ENCODE measurements around the gene NMRAL1. TPM values are rescaled to one million over a fixed set of nuclear protein-coding genes. Genes with fewer than 3 reads are reported as not detected.

The NMRAL1 gene
- total RNA-seq, 1 donor from 2014 or later = 48.7 TPM

- no peak overlapping the region for H3K27ac Mint-ChIP-seq
These were observed 21.3 kb upstream of the NMRAL1 start for GRCh38 chr16:4495766-4496165.

GRCh38 chr16:4494746-4495490 is 20.5 kb upstream of the NMRAL1 start:
- Mint-ChIP-seq H3K9me3 (ENCODE audit: low read depth) (no peaks in the 10 kb centered on the region), H3K4me3 (ENCODE audit: low read depth) (no peak overlapping the region), H3K4me1 (ENCODE audit: low read depth) (peaks cover 7% of the 10 kb centered on the region), H3K36me3 (ENCODE audit: insufficient read depth) (no peaks in the 10 kb centered on the region), H3K27me3 (no peaks in the 10 kb centered on the region), H3K27ac (no peak overlapping the region)
- no peak for TF ChIP-seq CTCF (IDR thresholded peaks at IDR 0.05; ENCODE audit: unreplicated experiment)
- DNase-seq (ENCODE audit: low spot score, unreplicated experiment) = no peak

More at GRCh38 chr16:4495766-4496165, 21.3 kb upstream of the NMRAL1 start:
- Mint-ChIP-seq H3K36me3 (ENCODE audit: insufficient read depth) (no peaks in the 10 kb centered on the region), H3K4me1 (ENCODE audit: low read depth) (peaks cover 14% of the 10 kb centered on the region), H3K4me3 (ENCODE audit: low read depth) (no peak overlapping the region), H3K9me3 (ENCODE audit: low read depth) (no peaks in the 10 kb centered on the region), H3K27me3 (no peaks in the 10 kb centered on the region)
- no peak for DNase-seq (ENCODE audit: low spot score, unreplicated experiment)
- TF ChIP-seq CTCF (IDR thresholded peaks at IDR 0.05; ENCODE audit: unreplicated experiment) = no peak

- Mint-ChIP-seq H3K36me3 (ENCODE audit: insufficient read depth) (peaks cover 2% of the 10 kb centered on the region), H3K9me3 (ENCODE audit: low read depth) (no peaks in the 10 kb centered on the region), H3K27me3 (no peaks in the 10 kb centered on the region), H3K4me3 (ENCODE audit: low read depth) (no peak overlapping the region), H3K27ac (no peak overlapping the region), H3K4me1 (ENCODE audit: low read depth) (peaks cover 12% of the 10 kb centered on the region)
- no peak for TF ChIP-seq CTCF (IDR thresholded peaks at IDR 0.05; ENCODE audit: unreplicated experiment)
- no peak for DNase-seq (ENCODE audit: low spot score, unreplicated experiment)
These were observed 17.5 kb upstream of the NMRAL1 start for GRCh38 chr16:4491898-4492297.

- peaks cover 16% of the 10 kb centered on the region for H3K4me1 Mint-ChIP-seq (ENCODE audit: low read depth)
- no peak overlapping the region for H3K4me3 Mint-ChIP-seq (ENCODE audit: low read depth)
- no peak for TF ChIP-seq CTCF (IDR thresholded peaks at IDR 0.05; ENCODE audit: unreplicated experiment)
- peaks cover 5% of the 10 kb centered on the region for H3K36me3 Mint-ChIP-seq (ENCODE audit: insufficient read depth)
- no peaks in the 10 kb centered on the region for H3K9me3 Mint-ChIP-seq (ENCODE audit: low read depth)
- peak overlapping the region; percentile 16 for H3K27ac Mint-ChIP-seq
- DNase-seq (ENCODE audit: low spot score, unreplicated experiment) = no peak
- no peaks in the 10 kb centered on the region for H3K27me3 Mint-ChIP-seq
These were observed 14.6 kb upstream of the NMRAL1 start for GRCh38 chr16:4489030-4489429.

GRCh38 chr16:4488499-4488967 is 14.1 kb upstream of the NMRAL1 start:
- DNase-seq (ENCODE audit: low spot score, unreplicated experiment) = no peak
- H3K4me3 Mint-ChIP-seq (ENCODE audit: low read depth) = no peak overlapping the region
- H3K9me3 Mint-ChIP-seq (ENCODE audit: low read depth) = no peaks in the 10 kb centered on the region
- peaks cover 16% of the 10 kb centered on the region for H3K4me1 Mint-ChIP-seq (ENCODE audit: low read depth)
- H3K27ac Mint-ChIP-seq = peak overlapping the region; percentile 87
- no peak for TF ChIP-seq CTCF (IDR thresholded peaks at IDR 0.05; ENCODE audit: unreplicated experiment)
- no peaks in the 10 kb centered on the region for H3K27me3 Mint-ChIP-seq
- peaks cover 5% of the 10 kb centered on the region for H3K36me3 Mint-ChIP-seq (ENCODE audit: insufficient read depth)
